SKM-1 (cell line): ENCODE results near the gene SNTN.

ENCODE experiments used
- DNase-seq: peaks from one replicate; lab custom pipeline; 2025; ENCODE audit not compliant: unreplicated experiment; lab: John Stamatoyannopoulos, UW

Gene SNTN

DNA sequence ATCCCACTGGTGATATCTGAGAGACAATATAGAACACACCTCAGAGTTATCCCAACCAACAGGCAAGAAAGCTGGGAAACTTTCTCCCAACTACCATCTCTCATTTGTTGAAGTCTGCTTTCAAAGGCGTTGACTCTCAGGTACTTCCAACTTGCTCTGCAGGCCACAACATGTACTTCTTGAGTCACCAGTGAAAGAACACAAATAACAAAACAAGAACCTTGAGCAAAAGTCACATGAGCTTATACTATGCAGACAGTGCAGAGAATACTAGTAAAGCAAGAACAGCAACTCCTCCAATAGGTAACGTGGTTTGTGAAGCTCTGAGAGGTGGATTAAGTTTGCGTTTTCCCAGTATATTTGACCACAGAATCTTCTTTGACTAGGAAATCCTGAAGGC lies 20.6 kb downstream of the SNTN start:
- no peak for DNase-seq

DNA sequence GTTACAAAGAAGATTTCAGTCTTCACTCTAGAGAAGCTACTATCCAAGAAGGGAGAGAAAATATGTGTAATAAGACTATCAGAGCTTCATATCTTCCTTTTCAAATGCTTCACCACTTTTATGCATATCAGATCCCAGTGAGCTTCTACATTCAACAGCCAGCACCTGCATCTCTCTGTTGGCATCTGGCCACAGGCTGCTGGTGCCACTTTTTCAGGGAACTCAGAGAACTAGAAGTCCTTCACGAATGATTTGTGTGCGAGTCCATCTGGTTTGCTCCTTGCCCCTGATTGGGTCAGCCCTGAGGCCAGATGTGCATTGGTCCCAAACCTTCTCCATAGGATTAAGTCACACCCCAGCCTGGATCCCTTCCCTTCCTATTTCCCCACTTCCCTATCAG lies 22.1 kb downstream of the SNTN start:
- no peak for DNase-seq

DNA sequence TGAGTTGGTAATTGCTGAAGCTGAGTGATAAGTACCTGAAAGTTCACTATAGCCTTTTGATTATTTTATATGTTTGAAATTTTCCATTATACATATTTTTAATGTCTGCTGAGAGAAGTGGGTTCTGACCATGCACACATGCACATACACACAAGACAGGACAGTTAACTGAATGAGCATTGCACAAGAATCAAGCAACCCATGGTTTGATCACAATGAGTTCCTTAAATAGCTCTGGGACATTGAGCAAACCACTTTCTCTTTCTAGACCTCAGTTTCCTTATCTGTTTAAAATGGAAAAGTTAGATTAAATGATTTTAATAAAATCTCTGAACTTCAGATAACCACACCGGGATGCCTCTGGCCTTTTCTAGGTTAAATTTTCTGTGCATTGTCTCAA lies 26.7 kb downstream of the SNTN start:
- peak; percentile 53 for DNase-seq

DNA sequence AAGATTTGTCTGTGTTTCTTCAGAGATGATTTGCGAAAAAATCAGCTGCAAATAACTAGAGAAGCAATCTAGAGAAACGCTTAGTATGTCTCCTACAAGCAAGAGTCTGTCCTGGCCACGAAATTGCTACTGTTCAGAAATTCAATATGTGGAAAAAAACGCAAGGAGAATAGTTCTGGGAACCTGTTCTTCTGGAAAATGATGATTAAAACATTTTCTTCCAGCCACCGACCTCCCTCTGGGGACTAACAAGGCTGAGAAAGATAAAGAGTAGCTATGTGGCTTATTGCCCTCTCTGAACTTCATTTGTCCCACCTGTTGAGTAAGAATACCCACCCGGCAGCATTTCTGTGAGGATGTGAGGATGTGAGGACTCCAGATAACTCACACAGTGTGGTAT lies 31.6 kb downstream of the SNTN start:
- DNase-seq = no peak

DNA sequence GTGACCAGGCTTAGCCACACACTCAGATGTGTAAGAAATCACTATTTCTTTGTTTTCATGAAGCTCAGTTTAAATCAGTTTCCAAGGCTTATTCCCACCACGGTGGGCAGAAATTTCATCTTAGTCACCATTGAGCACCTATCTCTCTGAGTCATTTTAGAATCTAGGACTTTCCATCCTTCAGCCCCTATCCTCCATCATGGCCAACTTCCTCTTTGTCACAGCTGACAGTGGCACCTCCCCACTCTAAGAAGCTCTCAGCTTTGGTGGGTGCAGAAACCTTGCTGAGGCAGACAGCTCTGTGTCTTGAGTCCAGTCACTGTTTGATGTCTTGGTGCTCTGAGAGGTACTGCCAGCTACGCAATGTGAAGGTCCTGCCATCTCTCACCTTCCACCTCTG lies 32.9 kb downstream of the SNTN start:
- DNase-seq = no peak

DNA sequence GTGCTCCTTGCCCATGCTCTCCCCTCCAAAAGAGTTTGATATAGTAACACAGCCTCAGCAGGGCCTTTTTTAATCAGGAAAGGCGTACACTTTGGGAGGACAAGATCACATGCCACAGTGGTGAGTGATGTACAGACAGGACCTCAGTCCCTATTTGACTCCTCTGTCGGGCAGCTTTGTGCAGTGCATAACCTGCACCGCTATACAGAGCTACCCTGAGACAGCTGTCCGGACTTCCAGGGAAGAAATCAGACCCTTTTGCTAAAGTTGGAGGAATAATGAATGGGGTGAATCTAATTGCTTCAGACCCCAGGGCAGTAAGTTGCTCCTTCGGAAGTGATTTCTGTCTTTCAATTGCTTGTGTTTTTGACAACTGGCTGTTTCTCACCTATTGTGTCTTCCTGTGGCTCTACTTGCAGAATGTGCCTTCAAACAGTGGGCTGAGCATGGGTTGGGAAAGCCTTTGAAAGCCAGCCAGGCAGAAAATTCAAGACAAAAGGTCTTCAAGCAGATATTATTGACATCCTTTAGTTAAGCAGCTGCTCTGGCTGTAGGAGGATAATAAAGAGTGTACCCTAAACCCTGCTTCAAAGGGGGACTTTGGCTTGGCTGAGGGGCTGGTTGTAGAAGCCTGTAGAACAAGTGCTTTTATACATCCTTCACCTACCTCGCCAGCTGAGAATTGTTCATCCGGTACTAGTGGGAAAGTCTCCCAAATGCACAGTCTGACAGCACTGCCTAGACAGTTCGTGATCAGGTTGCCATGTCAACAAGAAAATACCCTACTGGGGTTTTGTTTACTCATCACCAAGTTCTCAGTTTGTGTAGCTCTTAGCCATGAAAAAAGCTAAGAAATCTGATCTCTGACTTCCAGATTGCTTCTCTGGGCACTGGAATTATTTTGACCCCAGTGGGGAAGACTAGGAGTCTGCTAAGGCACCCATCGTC lies 35.1 kb downstream of the SNTN start:
- DNase-seq = no peak

DNA sequence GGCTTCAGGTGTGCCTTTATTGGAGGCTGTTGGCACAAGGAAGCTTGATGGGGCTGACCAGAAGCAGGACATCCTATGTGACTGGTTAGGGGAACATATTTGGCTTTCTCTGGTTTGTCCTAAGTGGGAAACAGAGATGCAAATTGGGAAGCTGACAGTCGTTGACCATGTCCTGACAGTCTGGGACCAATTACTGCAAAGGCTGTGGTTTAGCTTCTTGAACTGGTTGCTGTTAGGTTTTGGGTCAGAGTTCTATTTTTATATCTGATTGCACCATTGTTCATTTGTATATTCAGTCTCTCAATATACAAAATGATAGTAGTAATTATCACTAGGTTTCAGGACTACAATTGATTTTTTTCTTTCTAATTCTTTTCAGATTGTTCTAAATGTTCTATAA lies 36.8 kb downstream of the SNTN start:
- peak; percentile 3 for DNase-seq

DNA sequence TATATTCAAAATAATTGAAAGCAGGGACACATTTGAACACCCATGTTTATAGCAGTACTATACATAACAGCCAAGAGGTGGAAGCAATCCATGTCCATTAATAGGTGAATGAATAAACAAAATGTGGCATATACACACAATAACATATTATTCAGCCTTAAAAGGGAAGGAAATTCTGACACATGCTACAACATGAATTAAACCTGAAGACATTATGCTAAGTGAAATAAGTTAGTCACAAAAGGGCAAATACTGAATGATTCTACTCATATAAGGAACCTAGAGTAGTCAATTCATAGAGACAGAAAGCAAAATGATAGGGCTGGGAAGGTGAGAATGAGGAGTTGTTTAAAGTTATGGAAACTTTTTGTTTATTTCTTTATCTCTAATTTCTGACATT lies 40.9 kb downstream of the SNTN start:
- DNase-seq = no peak

DNA sequence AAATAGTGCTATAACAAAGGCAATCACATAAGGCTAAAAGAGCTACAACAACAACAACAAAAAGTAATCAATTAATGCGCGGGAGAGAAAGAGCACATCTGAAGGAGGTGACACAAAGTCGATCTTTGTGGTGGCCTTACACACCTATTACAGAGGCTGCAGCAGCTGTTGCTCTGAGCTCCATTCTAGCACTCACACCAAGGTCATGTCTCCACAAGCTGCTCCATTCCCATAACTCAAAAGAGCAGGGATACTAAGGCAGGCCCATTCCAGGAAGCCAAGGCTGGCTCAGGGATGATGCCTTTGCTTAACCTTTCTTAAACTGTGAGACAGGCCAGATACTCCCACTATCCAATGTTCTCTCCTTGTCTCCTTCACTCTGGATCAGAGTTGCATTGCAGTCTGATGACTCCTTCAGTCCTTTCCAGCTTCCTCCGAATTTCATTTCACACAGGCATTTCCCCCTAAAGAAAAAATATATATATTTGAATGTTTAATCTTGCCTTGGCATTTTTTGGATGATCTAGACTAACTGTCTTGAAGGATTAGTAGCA lies 52.7 kb downstream of the SNTN start:
- DNase-seq = no peak

DNA sequence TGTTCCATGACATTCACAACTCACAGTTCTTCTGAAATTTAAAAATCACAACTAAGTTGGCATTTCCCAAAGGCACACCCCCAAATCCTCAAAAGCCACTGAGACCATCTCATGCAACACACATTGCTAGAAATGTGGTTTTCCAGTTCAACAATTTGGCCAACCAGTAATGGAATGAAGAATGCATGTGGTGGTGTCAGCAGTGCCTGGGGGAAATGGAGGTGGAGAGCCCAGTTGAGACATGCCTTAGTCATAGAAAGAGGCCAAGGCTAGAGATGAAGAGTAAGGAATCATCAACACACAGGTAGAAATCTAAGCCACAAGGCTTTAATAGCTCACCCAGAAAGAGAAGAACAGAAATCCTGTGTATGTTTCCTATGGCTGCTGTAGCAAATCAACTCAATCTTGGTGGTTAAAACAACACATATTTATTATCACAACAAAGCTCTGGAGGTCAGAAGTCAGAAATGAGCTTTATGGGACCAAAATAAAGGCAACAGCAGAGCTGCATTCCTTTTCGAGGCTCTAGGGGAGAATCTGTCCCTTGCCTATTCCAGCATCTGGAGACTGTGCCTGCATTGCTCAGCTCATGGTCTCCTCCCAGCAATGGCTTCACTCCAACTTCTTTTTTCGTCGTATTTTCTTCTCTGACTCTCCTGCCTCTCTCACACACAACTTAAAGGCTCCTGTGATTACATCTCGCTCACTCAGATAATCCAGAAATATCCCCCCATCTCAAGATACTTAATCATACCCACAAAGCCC lies 54.0 kb downstream of the SNTN start:
- DNase-seq = no peak

DNA sequence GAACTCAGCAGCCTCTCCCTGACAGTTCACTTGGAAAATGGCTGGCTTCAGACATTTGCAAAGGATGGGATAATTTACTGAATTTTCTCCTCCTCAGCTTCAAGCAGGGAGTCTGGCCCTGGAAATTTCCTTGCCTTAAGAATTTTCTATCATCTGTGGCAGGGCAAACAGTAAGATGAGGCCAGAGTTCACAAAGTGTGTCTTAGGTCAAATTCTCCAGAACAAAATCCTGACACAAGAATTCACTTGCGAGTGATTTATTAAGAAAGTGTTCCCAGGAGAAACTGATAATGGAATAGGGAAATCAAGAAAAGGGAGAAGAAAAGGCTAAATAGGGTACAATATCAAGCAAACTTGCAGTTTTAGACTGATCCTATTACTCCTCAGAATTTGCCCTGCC lies 55.3 kb downstream of the SNTN start:
- no peak for DNase-seq

DNA sequence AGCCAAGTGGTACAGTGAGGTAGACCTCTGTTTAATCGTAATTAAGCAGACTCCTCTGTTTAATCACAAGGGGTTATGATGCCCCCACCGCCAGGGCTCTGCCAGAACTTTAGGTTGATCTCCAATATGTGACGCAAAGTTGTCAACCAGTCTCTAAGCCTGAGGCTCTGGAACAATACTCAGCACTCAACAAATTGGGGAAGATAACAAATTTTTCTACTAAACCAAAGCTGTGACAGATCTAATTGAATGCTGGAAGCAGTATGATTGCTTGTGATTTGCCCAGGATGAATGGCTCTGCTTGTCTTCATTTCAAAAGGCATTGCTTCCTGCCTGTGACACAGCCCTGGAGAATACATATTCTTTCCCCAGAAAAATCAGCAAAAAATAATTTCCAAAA lies 57.1 kb downstream of the SNTN start:
- no peak for DNase-seq
